Loucy (cell line): ENCODE measurements around the gene MYH14.

Source experiments
- EZH2phosphoT487 ChIP-seq: fragments of 200-600 bp; IDR thresholded peaks from 2 replicates; pipeline ENCODE4 v1.6.1; 2018; ENCODE audit warnings: antibody characterized with exemption, mild to moderate bottlenecking, moderate library complexity, borderline replicate concordance
- TF ChIP-seq, protein P1 (sequence below): fragments of 200-600 bp; sonication (generic); conservative IDR thresholded peaks from 2 replicates; pipeline ENCODE4 v1.5.1; 2014; ENCODE audit warnings: mild to moderate bottlenecking, antibody characterized with exemption, low read length

DNA sequence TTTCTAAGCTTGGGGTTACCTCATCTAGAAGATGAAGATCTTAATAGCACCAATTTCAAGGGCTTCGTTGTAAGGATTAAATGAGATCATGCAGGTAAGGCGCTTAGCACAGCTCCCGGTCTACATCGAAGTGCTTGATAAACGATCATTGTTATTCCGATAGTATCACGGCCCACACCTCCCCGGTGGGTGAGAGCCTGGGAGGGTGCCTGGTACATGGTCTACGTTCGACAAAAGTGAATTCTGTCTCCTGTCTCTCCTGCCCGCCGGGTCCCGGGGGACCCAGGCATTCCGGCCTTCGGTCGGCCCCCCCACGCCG is 501 bp upstream of the MYH14 start:
- TF ChIP-seq, protein P1, sequence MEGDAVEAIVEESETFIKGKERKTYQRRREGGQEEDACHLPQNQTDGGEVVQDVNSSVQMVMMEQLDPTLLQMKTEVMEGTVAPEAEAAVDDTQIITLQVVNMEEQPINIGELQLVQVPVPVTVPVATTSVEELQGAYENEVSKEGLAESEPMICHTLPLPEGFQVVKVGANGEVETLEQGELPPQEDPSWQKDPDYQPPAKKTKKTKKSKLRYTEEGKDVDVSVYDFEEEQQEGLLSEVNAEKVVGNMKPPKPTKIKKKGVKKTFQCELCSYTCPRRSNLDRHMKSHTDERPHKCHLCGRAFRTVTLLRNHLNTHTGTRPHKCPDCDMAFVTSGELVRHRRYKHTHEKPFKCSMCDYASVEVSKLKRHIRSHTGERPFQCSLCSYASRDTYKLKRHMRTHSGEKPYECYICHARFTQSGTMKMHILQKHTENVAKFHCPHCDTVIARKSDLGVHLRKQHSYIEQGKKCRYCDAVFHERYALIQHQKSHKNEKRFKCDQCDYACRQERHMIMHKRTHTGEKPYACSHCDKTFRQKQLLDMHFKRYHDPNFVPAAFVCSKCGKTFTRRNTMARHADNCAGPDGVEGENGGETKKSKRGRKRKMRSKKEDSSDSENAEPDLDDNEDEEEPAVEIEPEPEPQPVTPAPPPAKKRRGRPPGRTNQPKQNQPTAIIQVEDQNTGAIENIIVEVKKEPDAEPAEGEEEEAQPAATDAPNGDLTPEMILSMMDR: no peak
- no peak for TF ChIP-seq EZH2phosphoT487
